Loucy (cell line): Measurements from ENCODE around the gene HMCN1.

Experiments
- H2AFZ ChIP-seq: fragments of 200-600 bp; sonication (generic); 2 replicates; pipeline ENCODE4 v1.6.0; 2016; ENCODE audit warnings: antibody characterized with exemption, mild to moderate bottlenecking, low read length, moderate library complexity
- H3F3A ChIP-seq: fragments of 200-600 bp; 2 replicates; pipeline ENCODE4 v1.6.0; 2016; ENCODE audit warnings: antibody characterized with exemption, low read depth, mild to moderate bottlenecking
- H3K27me3 ChIP-seq: fragments of 200-600 bp; sonication (generic); 2 replicates; pipeline ENCODE4 v1.6.1; 2014; ENCODE audit warnings: low read length, mild to moderate bottlenecking; ENCODE audit not compliant: insufficient read depth, poor library complexity, severe bottlenecking
- H3K36me3 ChIP-seq: fragments of 200-600 bp; sonication (generic); 2 replicates; pipeline ENCODE4 v1.6.1; 2016; ENCODE audit warnings: low read length; ENCODE audit not compliant: insufficient read depth
- H3K4me1 ChIP-seq: fragments of 200-600 bp; sonication (generic); 2 replicates; pipeline ENCODE4 v1.5.1; 2014; ENCODE audit warnings: low read length, mild to moderate bottlenecking; ENCODE audit not compliant: insufficient read depth, poor library complexity, severe bottlenecking
- H3K4me2 ChIP-seq: fragments of 200-600 bp; sonication (generic); 2 replicates; pipeline ENCODE4 v1.6.0; 2014; ENCODE audit warnings: antibody characterized with exemption, low read length, low read depth, mild to moderate bottlenecking; ENCODE audit not compliant: poor library complexity, severe bottlenecking
- H3K4me3 ChIP-seq: fragments of 200-600 bp; sonication (generic); 2 replicates; pipeline ENCODE4 v1.5.1; 2014; ENCODE audit warnings: low read length, mild to moderate bottlenecking, mixed read lengths; ENCODE audit not compliant: poor library complexity, severe bottlenecking
- H3K79me2 ChIP-seq: fragments of 200-600 bp; sonication (generic); 2 replicates; pipeline ENCODE4 v1.6.1; 2014; ENCODE audit warnings: low read length; ENCODE audit not compliant: insufficient read depth
- H3K9ac ChIP-seq: fragments of 200-600 bp; sonication (generic); 2 replicates; pipeline ENCODE4 v1.6.0; 2014; ENCODE audit warnings: mild to moderate bottlenecking, low read depth, low read length, moderate library complexity; ENCODE audit not compliant: poor library complexity, severe bottlenecking
- H3K9me2 ChIP-seq: fragments of 200-600 bp; sonication (generic); replicated peaks from 2 replicates; pipeline ENCODE4 v1.6.1; 2016; ENCODE audit warnings: low read depth, low read length, mixed read lengths
- H3K9me3 ChIP-seq: fragments of 200-600 bp; sonication (generic); 2 replicates; pipeline ENCODE4 v1.6.1; 2014; ENCODE audit warnings: mild to moderate bottlenecking, antibody characterized with exemption, low read length, low read depth; ENCODE audit not compliant: insufficient read depth
- H4K20me1 ChIP-seq: fragments of 200-600 bp; sonication (generic); 2 replicates; pipeline ENCODE4 v1.6.0; 2014; ENCODE audit warnings: antibody characterized with exemption, low read length, mild to moderate bottlenecking; ENCODE audit not compliant: insufficient read depth, poor library complexity, severe bottlenecking
- CTCF ChIP-seq: fragments of 200-600 bp; sonication (generic); conservative IDR thresholded peaks from 2 replicates; pipeline ENCODE4 v1.5.1; 2014; ENCODE audit warnings: mild to moderate bottlenecking, antibody characterized with exemption, low read length
- EZH2phosphoT487 ChIP-seq: fragments of 200-600 bp; IDR thresholded peaks from 2 replicates; pipeline ENCODE4 v1.6.1; 2018; ENCODE audit warnings: antibody characterized with exemption, mild to moderate bottlenecking, moderate library complexity, borderline replicate concordance

HMCN1 gene

GRCh38 chr1:185808631-185809030 lies 74.4 kb downstream of the HMCN1 start:
- no peaks in the 10 kb centered on the region for H3K4me1 ChIP-seq
- H3K79me2 ChIP-seq = no peaks in the 10 kb centered on the region
- no peaks in the 10 kb centered on the region for H3F3A ChIP-seq
- H2AFZ ChIP-seq = no peak overlapping the region
- H3K9ac ChIP-seq = no peak overlapping the region
- H3K9me2 ChIP-seq = no peaks in the 10 kb centered on the region
- H3K27me3 ChIP-seq = no peaks in the 10 kb centered on the region
- TF ChIP-seq EZH2phosphoT487 (no peak), CTCF (no peak)
- H3K9me3 ChIP-seq = no peaks in the 10 kb centered on the region
- H3K4me2 ChIP-seq = no peak overlapping the region
- H3K4me3 ChIP-seq = no peak overlapping the region
- no peaks in the 10 kb centered on the region for H3K36me3 ChIP-seq
- H4K20me1 ChIP-seq = no peaks in the 10 kb centered on the region

- H3K4me3 ChIP-seq = no peak overlapping the region
- no peak for TF ChIP-seq CTCF
- no peak for TF ChIP-seq EZH2phosphoT487
- no peaks in the 10 kb centered on the region for H3K36me3 ChIP-seq
- H3K27me3 ChIP-seq = no peaks in the 10 kb centered on the region
- H4K20me1 ChIP-seq = no peaks in the 10 kb centered on the region
- no peaks in the 10 kb centered on the region for H3K4me1 ChIP-seq
- H3K9me2 ChIP-seq = no peaks in the 10 kb centered on the region
- H3K4me2 ChIP-seq = no peak overlapping the region
- no peaks in the 10 kb centered on the region for H3K79me2 ChIP-seq
- H3K9ac ChIP-seq = no peak overlapping the region
- no peaks in the 10 kb centered on the region for H3K9me3 ChIP-seq
- H3F3A ChIP-seq = no peaks in the 10 kb centered on the region
- H2AFZ ChIP-seq = no peak overlapping the region
These were observed 77.0 kb downstream of the HMCN1 start for GRCh38 chr1:185811073-185811709.

- Histone ChIP-seq H4K20me1 (no peaks in the 10 kb centered on the region), H3K27me3 (no peaks in the 10 kb centered on the region), H3K9me2 (no peaks in the 10 kb centered on the region), H3K4me1 (no peaks in the 10 kb centered on the region), H3K36me3 (no peaks in the 10 kb centered on the region), H3K4me2 (no peak overlapping the region), H3K9me3 (no peaks in the 10 kb centered on the region), H3K9ac (no peak overlapping the region), H3K4me3 (no peak overlapping the region), H2AFZ (no peak overlapping the region), H3K79me2 (no peaks in the 10 kb centered on the region), H3F3A (no peaks in the 10 kb centered on the region)
- no peak for TF ChIP-seq CTCF
- TF ChIP-seq EZH2phosphoT487 = no peak
These were observed 78.7 kb downstream of the HMCN1 start for GRCh38 chr1:185812934-185813333.
